ENCODE measurements around the gene AADACL4. TPM values are rescaled to one million over a fixed set of nuclear protein-coding genes. Genes with fewer than 3 reads are reported as not detected.
"Not testable (repeated sequence)": the region's sequence is repeated elsewhere in the genome, so short reads cannot be mapped to it uniquely, and the experiment has no call there.

AADACL4 gene
- total and polyA plus RNA-seq, 5 donors from 2014 or later = not detected

- no peak for DNase-seq
- Mint-ChIP-seq H3K4me1 (peaks cover 0 to 7% (median 4%) of the 10 kb centered on the region in 4 donors), H3K4me3 (peak overlapping the region in 1 of 4 donors; percentile 14), H3K27me3 (peaks cover 6% of the 10 kb centered on the region), H3K9me3 (peaks cover 0 to 3% (median 0%) of the 10 kb centered on the region in 7 donors), H3K36me3 (no peaks in the 10 kb centered on the region), H3K27ac (peak overlapping the region in 1 of 3 donors; percentile 32)
- Histone ChIP-seq H3K36me3 (ENCODE audit: control insufficient read depth, insufficient read depth, low read length) (no peaks in the 10 kb centered on the region), H3K4me1 (ENCODE audit: control insufficient read depth, insufficient read depth, low read length, poor library complexity, severe bottlenecking) (peaks cover 4% of the 10 kb centered on the region), H3K9me3 (ENCODE audit: control insufficient read depth in 2 of 2, low read length in 2 of 2) (no peaks in the 10 kb centered on the region), H3K27me3 (ENCODE audit: control insufficient read depth, insufficient read depth, low read length) (no peaks in the 10 kb centered on the region), H3K4me3 (ENCODE audit: low read depth, low read length) (no peak overlapping the region), H3K27ac (ENCODE audit: insufficient read depth, low read length, poor library complexity, severe bottlenecking) (no peak overlapping the region)
- ATAC-seq (ENCODE audit: low read depth in 2 of 2) = no peak
Measured at GRCh38 chr1:12657060-12657884, 13.4 kb downstream of the AADACL4 start.

- H3K4me1 ChIP-seq (ENCODE audit: control insufficient read depth, insufficient read depth, low read length, poor library complexity, severe bottlenecking); H3K9me3 ChIP-seq (ENCODE audit: control insufficient read depth in 2 of 2, low read length in 2 of 2); H3K27me3 ChIP-seq (ENCODE audit: control insufficient read depth, insufficient read depth, low read length); H3K36me3 ChIP-seq (ENCODE audit: control insufficient read depth, insufficient read depth, low read length); H3K27ac Mint-ChIP-seq; H3K4me3 ChIP-seq (ENCODE audit: low read depth, low read length); H3K27me3 Mint-ChIP-seq; H3K36me3 Mint-ChIP-seq; H3K9me3 Mint-ChIP-seq; H3K4me3 Mint-ChIP-seq; ATAC-seq (ENCODE audit: low read depth in 2 of 2); DNase-seq; H3K4me1 Mint-ChIP-seq; H3K27ac ChIP-seq (ENCODE audit: insufficient read depth, low read length, poor library complexity, severe bottlenecking): not testable (repeated sequence)
Measured at GRCh38 chr1:12657885-12658512, 14.1 kb downstream of the AADACL4 start.

- H3K27me3 Mint-ChIP-seq = peaks cover 11% of the 10 kb centered on the region
- DNase-seq (peak; percentile 58 to 66 (median 58)), ATAC-seq (ENCODE audit: low read depth in 2 of 2) (peak; percentile 53 to 69)
- peak overlapping the region in 1 of 3 donors; percentile 75 for H3K27ac Mint-ChIP-seq
- H3K4me3 ChIP-seq (ENCODE audit: low read depth, low read length) = no peak overlapping the region
- H3K4me1 Mint-ChIP-seq = peaks cover 0 to 7% (median 4%) of the 10 kb centered on the region in 4 donors
- H3K27ac ChIP-seq (ENCODE audit: insufficient read depth, low read length, poor library complexity, severe bottlenecking) = no peak overlapping the region
- no peaks in the 10 kb centered on the region for H3K9me3 ChIP-seq (ENCODE audit: control insufficient read depth in 2 of 2, low read length in 2 of 2)
- H3K9me3 Mint-ChIP-seq = peaks cover 0 to 4% (median 0%) of the 10 kb centered on the region in 7 donors
- H3K4me1 ChIP-seq (ENCODE audit: control insufficient read depth, insufficient read depth, low read length, poor library complexity, severe bottlenecking) = peaks cover 4% of the 10 kb centered on the region
- no peaks in the 10 kb centered on the region for H3K36me3 ChIP-seq (ENCODE audit: control insufficient read depth, insufficient read depth, low read length)
- H3K4me3 Mint-ChIP-seq = no peak overlapping the region
- no peaks in the 10 kb centered on the region for H3K36me3 Mint-ChIP-seq
- no peaks in the 10 kb centered on the region for H3K27me3 ChIP-seq (ENCODE audit: control insufficient read depth, insufficient read depth, low read length)
Measured at GRCh38 chr1:12658531-12659453, 14.9 kb downstream of the AADACL4 start.

- no peak overlapping the region for H3K4me3 ChIP-seq (ENCODE audit: low read depth, low read length)
- no peaks in the 10 kb centered on the region for H3K36me3 ChIP-seq (ENCODE audit: control insufficient read depth, insufficient read depth, low read length)
- DNase-seq (no peak), ATAC-seq (ENCODE audit: low read depth in 2 of 2) (no peak)
- Mint-ChIP-seq H3K4me1 (peaks cover 0 to 7% (median 4%) of the 10 kb centered on the region in 4 donors), H3K4me3 (no peak overlapping the region), H3K9me3 (peaks cover 0 to 4% (median 0%) of the 10 kb centered on the region in 7 donors), H3K36me3 (no peaks in the 10 kb centered on the region), H3K27ac (no peak overlapping the region), H3K27me3 (peaks cover 11% of the 10 kb centered on the region)
- H3K9me3 ChIP-seq (ENCODE audit: control insufficient read depth in 2 of 2, low read length in 2 of 2) = no peaks in the 10 kb centered on the region
- H3K4me1 ChIP-seq (ENCODE audit: control insufficient read depth, insufficient read depth, low read length, poor library complexity, severe bottlenecking) = peaks cover 4% of the 10 kb centered on the region
- no peaks in the 10 kb centered on the region for H3K27me3 ChIP-seq (ENCODE audit: control insufficient read depth, insufficient read depth, low read length)
- H3K27ac ChIP-seq (ENCODE audit: insufficient read depth, low read length, poor library complexity, severe bottlenecking) = no peak overlapping the region
Measured at GRCh38 chr1:12661606-12662219, 17.8 kb downstream of the AADACL4 start.

- peaks cover 0 to 7% (median 4%) of the 10 kb centered on the region in 4 donors for H3K4me1 Mint-ChIP-seq
- H3K4me3 ChIP-seq (ENCODE audit: low read depth, low read length) = no peak overlapping the region
- H3K27ac Mint-ChIP-seq = no peak overlapping the region
- no peaks in the 10 kb centered on the region for H3K9me3 ChIP-seq (ENCODE audit: control insufficient read depth in 2 of 2, low read length in 2 of 2)
- H3K27me3 Mint-ChIP-seq = peaks cover 17% of the 10 kb centered on the region
- ATAC-seq (ENCODE audit: low read depth in 2 of 2) (no peak), DNase-seq (no peak)
- H3K27me3 ChIP-seq (ENCODE audit: control insufficient read depth, insufficient read depth, low read length) = no peaks in the 10 kb centered on the region
- no peaks in the 10 kb centered on the region for H3K36me3 Mint-ChIP-seq
- no peaks in the 10 kb centered on the region for H3K36me3 ChIP-seq (ENCODE audit: control insufficient read depth, insufficient read depth, low read length)
- peaks cover 0 to 4% (median 0%) of the 10 kb centered on the region in 7 donors for H3K9me3 Mint-ChIP-seq
- H3K4me3 Mint-ChIP-seq = no peak overlapping the region
- no peak overlapping the region for H3K27ac ChIP-seq (ENCODE audit: insufficient read depth, low read length, poor library complexity, severe bottlenecking)
- peaks cover 4% of the 10 kb centered on the region for H3K4me1 ChIP-seq (ENCODE audit: control insufficient read depth, insufficient read depth, low read length, poor library complexity, severe bottlenecking)
Measured at GRCh38 chr1:12662556-12662955, 18.7 kb downstream of the AADACL4 start.

GRCh38 chr1:12665511-12665910 lies 21.6 kb downstream of the AADACL4 start:
- no peaks in the 10 kb centered on the region for H3K4me1 ChIP-seq (ENCODE audit: control insufficient read depth, insufficient read depth, low read length, poor library complexity, severe bottlenecking)
- ATAC-seq (ENCODE audit: low read depth in 2 of 2) = no peak
- no peaks in the 10 kb centered on the region for H3K4me1 Mint-ChIP-seq
- H3K4me3 Mint-ChIP-seq = no peak overlapping the region
- no peak overlapping the region for H3K27ac ChIP-seq (ENCODE audit: insufficient read depth, low read length, poor library complexity, severe bottlenecking)
- H3K27me3 ChIP-seq (ENCODE audit: control insufficient read depth, insufficient read depth, low read length) = no peaks in the 10 kb centered on the region
- peaks cover 12% of the 10 kb centered on the region for H3K27me3 Mint-ChIP-seq
- H3K36me3 ChIP-seq (ENCODE audit: control insufficient read depth, insufficient read depth, low read length) = no peaks in the 10 kb centered on the region
- no peaks in the 10 kb centered on the region for H3K9me3 ChIP-seq (ENCODE audit: control insufficient read depth in 2 of 2, low read length in 2 of 2)
- H3K4me3 ChIP-seq (ENCODE audit: low read depth, low read length) = no peak overlapping the region
- no peaks in the 10 kb centered on the region for H3K36me3 Mint-ChIP-seq
- peaks cover 0 to 10% (median 1%) of the 10 kb centered on the region in 7 donors for H3K9me3 Mint-ChIP-seq
- H3K27ac Mint-ChIP-seq = no peak overlapping the region
- no peak for DNase-seq

GRCh38 chr1:12666141-12666735 lies 22.4 kb downstream of the AADACL4 start:
- Histone ChIP-seq H3K4me1 (ENCODE audit: control insufficient read depth, insufficient read depth, low read length, poor library complexity, severe bottlenecking) (no peaks in the 10 kb centered on the region), H3K4me3 (ENCODE audit: low read depth, low read length) (no peak overlapping the region)
- ATAC-seq (ENCODE audit: low read depth in 2 of 2) = no peak

More at GRCh38 chr1:12666141-12666735, 22.4 kb downstream of the AADACL4 start:
- peaks cover 0 to 10% (median 1%) of the 10 kb centered on the region in 7 donors for H3K9me3 Mint-ChIP-seq
- no peak overlapping the region for H3K27ac Mint-ChIP-seq
- Histone ChIP-seq H3K9me3 (ENCODE audit: control insufficient read depth in 2 of 2, low read length in 2 of 2) (no peaks in the 10 kb centered on the region), H3K27me3 (ENCODE audit: control insufficient read depth, insufficient read depth, low read length) (no peaks in the 10 kb centered on the region), H3K36me3 (ENCODE audit: control insufficient read depth, insufficient read depth, low read length) (no peaks in the 10 kb centered on the region), H3K27ac (ENCODE audit: insufficient read depth, low read length, poor library complexity, severe bottlenecking) (no peak overlapping the region)
- H3K4me3 Mint-ChIP-seq = no peak overlapping the region
- H3K36me3 Mint-ChIP-seq = no peaks in the 10 kb centered on the region
- DNase-seq = no peak
- no peaks in the 10 kb centered on the region for H3K4me1 Mint-ChIP-seq
- peaks cover 12% of the 10 kb centered on the region for H3K27me3 Mint-ChIP-seq
